AG04450 (cell line): ENCODE measurements around the gene OPA3. TPM values are rescaled to one million over a fixed set of nuclear protein-coding genes. Genes with fewer than 3 reads are reported as not detected.
A peak's percentile ranks its signal among the peaks of the same experiment; 100 is the strongest.

Experiments
- CTCF ChIA-PET: fragments of 300-600, 350-600 bp; formaldehyde crosslinking; extraction: SDS; loops from one replicate; lab custom pipeline; 2022; ENCODE audit warnings: antibody characterized with exemption, inconsistent platforms; lab: Charles Lee
- POLR2A ChIA-PET: fragments of 350-600 bp; formaldehyde crosslinking; extraction: SDS; loops from one replicate; lab custom pipeline; 2021; ENCODE audit warnings: antibody characterized with exemption, inconsistent platforms; lab: Yijun Ruan, JAX
- DNase-seq: peaks from one replicate; pipeline ENCODE4 v3.0.0-alpha.2; 2011; ENCODE audit warnings: low read depth, low spot score
- H3K27ac ChIP-seq: one replicate; pipeline ENCODE4 v1.5.1; 2012; ENCODE audit warnings: low read depth, low read length, control low read depth
- H3K27me3 ChIP-seq: one replicate; pipeline ENCODE4 v1.6.0; 2012; ENCODE audit warnings: low read length; ENCODE audit not compliant: control insufficient read depth, insufficient read depth
- H3K4me3 ChIP-seq: 2 replicates; pipeline ENCODE4 v1.5.1; 2011; ENCODE audit warnings: mild to moderate bottlenecking, low read depth, low read length, control low read depth
- H3K9me3 ChIP-seq: 2 replicates; pipeline ENCODE4 v1.5.1; 2012; ENCODE audit warnings: low read length; ENCODE audit not compliant: control insufficient read depth, insufficient read depth
- polyA plus RNA-seq: library from polyadenylated mRNA; depleted of rRNA; stranded (reverse); fragments of >200 nt; gene quantifications from 2 replicates; pipeline ENCODE4 v1.2.3, GENCODE V29; 2011
- TF ChIP-seq, protein P1 (sequence below): IDR thresholded peaks from 2 replicates; pipeline ENCODE4 v1.5.1; 2011; ENCODE audit warnings: low read depth, low read length, control low read depth, inconsistent platforms

Gene OPA3
- polyA plus RNA-seq, 1 experiment, result 12.2 TPM

DNA sequence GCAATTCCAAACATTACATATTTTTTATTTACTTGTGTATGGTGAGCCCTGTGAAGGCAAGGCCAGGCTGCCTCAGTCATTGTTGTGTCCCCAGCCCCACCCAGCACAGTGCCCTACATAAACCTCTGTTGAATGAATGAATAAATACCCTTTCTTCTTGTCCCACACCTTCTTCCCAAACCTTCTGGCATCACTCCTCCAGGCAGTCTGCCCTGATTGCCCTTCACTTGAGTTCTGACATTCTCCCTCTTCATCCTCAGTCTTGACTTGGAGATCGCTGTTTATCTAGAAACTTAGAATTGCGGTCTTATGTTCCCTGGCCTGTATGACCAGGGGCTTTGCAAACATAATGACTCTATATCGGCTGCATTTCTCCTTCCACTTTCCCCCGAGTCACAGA lies 5.2 kb upstream of the OPA3 start:
- Histone ChIP-seq H3K9me3 (peaks cover 12% of the 10 kb centered on the region; the same call in 1 of the 2 replicates), H3K27ac (no peak overlapping the region), H3K4me3 (no peak overlapping the region), H3K27me3 (peaks cover 5% of the 10 kb centered on the region)
- CTCF ChIA-PET, result no interaction called here
- TF ChIP-seq, protein P1, sequence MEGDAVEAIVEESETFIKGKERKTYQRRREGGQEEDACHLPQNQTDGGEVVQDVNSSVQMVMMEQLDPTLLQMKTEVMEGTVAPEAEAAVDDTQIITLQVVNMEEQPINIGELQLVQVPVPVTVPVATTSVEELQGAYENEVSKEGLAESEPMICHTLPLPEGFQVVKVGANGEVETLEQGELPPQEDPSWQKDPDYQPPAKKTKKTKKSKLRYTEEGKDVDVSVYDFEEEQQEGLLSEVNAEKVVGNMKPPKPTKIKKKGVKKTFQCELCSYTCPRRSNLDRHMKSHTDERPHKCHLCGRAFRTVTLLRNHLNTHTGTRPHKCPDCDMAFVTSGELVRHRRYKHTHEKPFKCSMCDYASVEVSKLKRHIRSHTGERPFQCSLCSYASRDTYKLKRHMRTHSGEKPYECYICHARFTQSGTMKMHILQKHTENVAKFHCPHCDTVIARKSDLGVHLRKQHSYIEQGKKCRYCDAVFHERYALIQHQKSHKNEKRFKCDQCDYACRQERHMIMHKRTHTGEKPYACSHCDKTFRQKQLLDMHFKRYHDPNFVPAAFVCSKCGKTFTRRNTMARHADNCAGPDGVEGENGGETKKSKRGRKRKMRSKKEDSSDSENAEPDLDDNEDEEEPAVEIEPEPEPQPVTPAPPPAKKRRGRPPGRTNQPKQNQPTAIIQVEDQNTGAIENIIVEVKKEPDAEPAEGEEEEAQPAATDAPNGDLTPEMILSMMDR, result no peak
- DNase-seq, result no peak
- POLR2A ChIA-PET, result no interaction called here

DNA sequence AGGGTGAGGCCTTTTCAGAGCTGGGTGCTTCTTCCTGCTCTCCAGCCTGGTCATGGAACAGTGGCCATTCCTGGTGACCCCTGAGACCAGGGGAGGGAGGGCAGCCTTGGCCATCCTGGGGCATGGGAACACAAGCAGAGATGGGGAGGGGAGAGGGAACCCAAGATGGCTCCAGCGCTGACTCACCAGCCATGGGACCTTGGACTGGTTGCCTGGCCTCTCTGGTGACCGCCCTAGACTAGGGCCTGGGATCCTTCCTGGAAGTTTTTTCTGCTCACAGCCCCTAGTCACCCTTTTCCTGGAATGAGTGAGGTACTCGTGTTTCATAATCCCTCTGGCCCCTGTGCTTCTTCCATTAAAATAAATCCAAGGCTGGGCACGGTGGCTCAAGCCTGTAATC lies 3.3 kb upstream of the OPA3 start:
- TF ChIP-seq, protein P1, result no peak
- DNase-seq, result no peak
- H3K4me3 ChIP-seq, result no peak overlapping the region
- H3K9me3 ChIP-seq, result peaks cover 12% of the 10 kb centered on the region; the same call in 1 of the 2 replicates
- CTCF ChIA-PET, result interaction anchor here (0.6 kb wide), 1 partner anchor 67 kb away, joined by 3 read pairs; no protein-coding TSS in a partner anchor
- peaks cover 5% of the 10 kb centered on the region for H3K27me3 ChIP-seq
- no peak overlapping the region for H3K27ac ChIP-seq
- POLR2A ChIA-PET, result no interaction called here

- no peak for DNase-seq
- peak overlapping the region; percentile 69 for H3K4me3 ChIP-seq
- H3K27ac ChIP-seq, result peak overlapping the region; percentile 97
- POLR2A ChIA-PET, result interaction anchor here (1.4 kb wide), 1 partner anchor 29 kb away, joined by 3 read pairs; no protein-coding TSS in a partner anchor
- H3K27me3 ChIP-seq, result peaks cover 3% of the 10 kb centered on the region
- TF ChIP-seq, protein P1, result no peak
- no peaks in the 10 kb centered on the region for H3K9me3 ChIP-seq
- CTCF ChIA-PET, result no interaction called here
Measured at GRCh38 chr19:45585158-45585577, 566 bp upstream of the OPA3 start.

- TF ChIP-seq, protein P1, result no peak
- Histone ChIP-seq H3K9me3 (no peaks in the 10 kb centered on the region), H3K27ac (no peak overlapping the region), H3K27me3 (no peaks in the 10 kb centered on the region), H3K4me3 (no peak overlapping the region)
- ChIA-PET CTCF (no interaction called here), POLR2A (no interaction called here)
- no peak for DNase-seq
Measured at GRCh38 chr19:45581576-45581975, 3.0 kb downstream of the OPA3 start.

- H3K9me3 ChIP-seq, result no peaks in the 10 kb centered on the region
- peak overlapping the region; percentile 21 for H3K27ac ChIP-seq
- no peaks in the 10 kb centered on the region for H3K27me3 ChIP-seq
- TF ChIP-seq, protein P1, result no peak
- ChIA-PET CTCF (no interaction called here), POLR2A (no interaction called here)
- no peak for DNase-seq
- H3K4me3 ChIP-seq, result no peak overlapping the region
Measured at GRCh38 chr19:45578861-45579260, 5.7 kb downstream of the OPA3 start.
